HepG2 (cell line): Measurements from ENCODE around the gene FN1.

Experiments used
- HMG20B ChIP-seq: conservative IDR thresholded peaks from 2 replicates; pipeline ENCODE4 v1.6.1; 2016; ENCODE audit warnings: missing genetic modification reagents, missing compliant biosample characterization
- JUNB ChIP-seq: sonication (generic); formaldehyde crosslinking; IDR thresholded peaks from 2 replicates; pipeline ENCODE4 v1.8.0; 2022; ENCODE audit warnings: missing genetic modification reagents, mild to moderate bottlenecking, borderline replicate concordance
- TBL1XR1 ChIP-seq: fragments of 150-350 bp; IDR thresholded peaks from 2 replicates; pipeline ENCODE4 v1.6.1; 2014; ENCODE audit warnings: borderline replicate concordance, low read length; ENCODE audit not compliant: partially characterized antibody
- ZBTB37 ChIP-seq: sonication (generic); formaldehyde crosslinking; IDR thresholded peaks from 2 replicates; pipeline ENCODE4 v1.4.0; 2020; ENCODE audit warnings: mild to moderate bottlenecking, missing genetic modification reagents
- ZNF232 ChIP-seq: sonication (generic); formaldehyde crosslinking; IDR thresholded peaks from 2 replicates; pipeline ENCODE4 v1.4.0; 2020; ENCODE audit warnings: missing genetic modification reagents, borderline replicate concordance
- ZNF773 ChIP-seq: sonication (generic); formaldehyde crosslinking; IDR thresholded peaks from 2 replicates; pipeline ENCODE4 v1.4.0; 2020; ENCODE audit warnings: missing genetic modification reagents, borderline replicate concordance
- TF ChIP-seq, protein P1 (sequence below): sonication (generic); formaldehyde crosslinking; IDR thresholded peaks from 2 replicates; pipeline ENCODE4 v1.5.0; 2020; ENCODE audit warnings: mild to moderate bottlenecking, missing genetic modification reagents, moderate library complexity
- TF ChIP-seq, protein P2 (sequence below): sonication (generic); formaldehyde crosslinking; IDR thresholded peaks from 2 replicates; pipeline ENCODE4 v1.4.0; 2020; ENCODE audit warnings: missing genetic modification reagents

DNA sequence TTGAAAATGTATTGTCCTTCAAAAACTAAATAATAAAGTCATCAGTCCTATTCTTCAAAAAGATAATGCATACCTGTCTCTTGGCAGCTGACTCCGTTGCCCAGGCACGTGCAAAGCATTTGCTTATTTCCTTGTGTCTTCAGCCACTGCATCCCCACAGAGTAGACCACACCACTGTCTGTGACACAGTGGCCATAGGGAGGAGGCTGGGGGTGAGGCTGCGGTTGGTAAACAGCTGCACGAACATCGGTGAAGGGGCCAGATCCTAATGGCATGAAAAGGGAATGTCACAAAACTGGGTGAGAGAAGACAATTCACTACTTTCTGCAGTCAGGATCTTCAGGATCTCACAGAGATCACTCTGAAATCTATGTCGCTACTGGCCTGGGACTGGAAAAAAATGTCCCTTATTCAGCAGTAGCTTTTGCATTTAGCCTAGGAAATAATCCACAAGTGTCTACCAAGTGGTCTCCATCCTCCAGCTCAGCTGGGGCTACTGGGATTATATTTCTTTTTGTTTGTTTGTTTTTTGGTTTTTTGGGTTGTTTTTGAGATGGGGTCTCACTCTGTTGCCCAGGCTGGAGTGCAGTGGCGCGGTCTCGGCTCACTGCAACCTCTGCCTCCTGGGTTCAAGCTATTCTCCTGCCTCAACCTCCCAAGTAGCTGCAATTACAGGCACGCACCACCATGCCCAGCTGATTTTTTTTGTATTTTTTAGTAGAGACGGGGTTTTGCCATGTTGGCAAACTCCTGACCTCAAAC lies 10.7 kb downstream of the FN1 start:
- TF ChIP-seq, protein P1, sequence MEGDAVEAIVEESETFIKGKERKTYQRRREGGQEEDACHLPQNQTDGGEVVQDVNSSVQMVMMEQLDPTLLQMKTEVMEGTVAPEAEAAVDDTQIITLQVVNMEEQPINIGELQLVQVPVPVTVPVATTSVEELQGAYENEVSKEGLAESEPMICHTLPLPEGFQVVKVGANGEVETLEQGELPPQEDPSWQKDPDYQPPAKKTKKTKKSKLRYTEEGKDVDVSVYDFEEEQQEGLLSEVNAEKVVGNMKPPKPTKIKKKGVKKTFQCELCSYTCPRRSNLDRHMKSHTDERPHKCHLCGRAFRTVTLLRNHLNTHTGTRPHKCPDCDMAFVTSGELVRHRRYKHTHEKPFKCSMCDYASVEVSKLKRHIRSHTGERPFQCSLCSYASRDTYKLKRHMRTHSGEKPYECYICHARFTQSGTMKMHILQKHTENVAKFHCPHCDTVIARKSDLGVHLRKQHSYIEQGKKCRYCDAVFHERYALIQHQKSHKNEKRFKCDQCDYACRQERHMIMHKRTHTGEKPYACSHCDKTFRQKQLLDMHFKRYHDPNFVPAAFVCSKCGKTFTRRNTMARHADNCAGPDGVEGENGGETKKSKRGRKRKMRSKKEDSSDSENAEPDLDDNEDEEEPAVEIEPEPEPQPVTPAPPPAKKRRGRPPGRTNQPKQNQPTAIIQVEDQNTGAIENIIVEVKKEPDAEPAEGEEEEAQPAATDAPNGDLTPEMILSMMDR (CRISPR knock-in tag): no peak
- TF ChIP-seq ZNF773 (CRISPR knock-in tag) (no peak), ZBTB37 (CRISPR knock-in tag) (no peak), TBL1XR1 (no peak), JUNB (CRISPR knock-in tag) (no peak), ZNF232 (CRISPR knock-in tag) (no peak), HMG20B (CRISPR knock-in tag) (no peak)
- TF ChIP-seq, protein P2, sequence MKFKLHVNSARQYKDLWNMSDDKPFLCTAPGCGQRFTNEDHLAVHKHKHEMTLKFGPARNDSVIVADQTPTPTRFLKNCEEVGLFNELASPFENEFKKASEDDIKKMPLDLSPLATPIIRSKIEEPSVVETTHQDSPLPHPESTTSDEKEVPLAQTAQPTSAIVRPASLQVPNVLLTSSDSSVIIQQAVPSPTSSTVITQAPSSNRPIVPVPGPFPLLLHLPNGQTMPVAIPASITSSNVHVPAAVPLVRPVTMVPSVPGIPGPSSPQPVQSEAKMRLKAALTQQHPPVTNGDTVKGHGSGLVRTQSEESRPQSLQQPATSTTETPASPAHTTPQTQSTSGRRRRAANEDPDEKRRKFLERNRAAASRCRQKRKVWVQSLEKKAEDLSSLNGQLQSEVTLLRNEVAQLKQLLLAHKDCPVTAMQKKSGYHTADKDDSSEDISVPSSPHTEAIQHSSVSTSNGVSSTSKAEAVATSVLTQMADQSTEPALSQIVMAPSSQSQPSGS: no peak
